Ovary (tissue), 3 donors: Measurements from ENCODE around the gene PLD2.

Experiments used
- EP300 ChIP-seq: sonication (generic); formaldehyde crosslinking; IDR thresholded peaks from one replicate; pipeline ENCODE4 v1.6.1; 2017; ENCODE audit warnings: antibody characterized with exemption
- POLR2A ChIP-seq: fragments of 450-650 bp; IDR thresholded peaks from one replicate; pipeline ENCODE4 v1.6.1; 2017; ENCODE audit warnings: antibody characterized with exemption, mild to moderate bottlenecking, moderate library complexity
- TF ChIP-seq, protein P1 (sequence below), 3 donors: fragments of 450-650 bp in 2 of 3; fragments of 200-600 bp in 1 of 3; IDR thresholded peaks; one replicate each; pipeline versions ENCODE4 v1.5.1 to v1.8.0; 2016 to 2022; ENCODE audit warnings: antibody characterized with exemption in 3 of 3, mild to moderate bottlenecking in 1 of 3
- donor health status: DM: no; HTN: no; CAD: no.

- TF ChIP-seq, protein P1, sequence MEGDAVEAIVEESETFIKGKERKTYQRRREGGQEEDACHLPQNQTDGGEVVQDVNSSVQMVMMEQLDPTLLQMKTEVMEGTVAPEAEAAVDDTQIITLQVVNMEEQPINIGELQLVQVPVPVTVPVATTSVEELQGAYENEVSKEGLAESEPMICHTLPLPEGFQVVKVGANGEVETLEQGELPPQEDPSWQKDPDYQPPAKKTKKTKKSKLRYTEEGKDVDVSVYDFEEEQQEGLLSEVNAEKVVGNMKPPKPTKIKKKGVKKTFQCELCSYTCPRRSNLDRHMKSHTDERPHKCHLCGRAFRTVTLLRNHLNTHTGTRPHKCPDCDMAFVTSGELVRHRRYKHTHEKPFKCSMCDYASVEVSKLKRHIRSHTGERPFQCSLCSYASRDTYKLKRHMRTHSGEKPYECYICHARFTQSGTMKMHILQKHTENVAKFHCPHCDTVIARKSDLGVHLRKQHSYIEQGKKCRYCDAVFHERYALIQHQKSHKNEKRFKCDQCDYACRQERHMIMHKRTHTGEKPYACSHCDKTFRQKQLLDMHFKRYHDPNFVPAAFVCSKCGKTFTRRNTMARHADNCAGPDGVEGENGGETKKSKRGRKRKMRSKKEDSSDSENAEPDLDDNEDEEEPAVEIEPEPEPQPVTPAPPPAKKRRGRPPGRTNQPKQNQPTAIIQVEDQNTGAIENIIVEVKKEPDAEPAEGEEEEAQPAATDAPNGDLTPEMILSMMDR (IDR thresholded peaks at IDR 0.05): no peak
- TF ChIP-seq POLR2A: no peak
- no peak for TF ChIP-seq EP300
These were observed 37.3 kb upstream of the PLD2 start for GRCh38 chr17:4769628-4770027.
